GM10847 (cell line): ENCODE data around the gene WRAP73.
A peak's percentile ranks its signal among the peaks of the same experiment; 100 is the strongest.

ENCODE experiments used
- POLR2A ChIP-seq: IDR thresholded peaks from 2 replicates; pipeline ENCODE4 v1.6.1; 2011; ENCODE audit not compliant: insufficient read length; ENCODE audit errors: extremely low read depth

WRAP73 gene, protein sequence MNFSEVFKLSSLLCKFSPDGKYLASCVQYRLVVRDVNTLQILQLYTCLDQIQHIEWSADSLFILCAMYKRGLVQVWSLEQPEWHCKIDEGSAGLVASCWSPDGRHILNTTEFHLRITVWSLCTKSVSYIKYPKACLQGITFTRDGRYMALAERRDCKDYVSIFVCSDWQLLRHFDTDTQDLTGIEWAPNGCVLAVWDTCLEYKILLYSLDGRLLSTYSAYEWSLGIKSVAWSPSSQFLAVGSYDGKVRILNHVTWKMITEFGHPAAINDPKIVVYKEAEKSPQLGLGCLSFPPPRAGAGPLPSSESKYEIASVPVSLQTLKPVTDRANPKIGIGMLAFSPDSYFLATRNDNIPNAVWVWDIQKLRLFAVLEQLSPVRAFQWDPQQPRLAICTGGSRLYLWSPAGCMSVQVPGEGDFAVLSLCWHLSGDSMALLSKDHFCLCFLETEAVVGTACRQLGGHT

DNA sequence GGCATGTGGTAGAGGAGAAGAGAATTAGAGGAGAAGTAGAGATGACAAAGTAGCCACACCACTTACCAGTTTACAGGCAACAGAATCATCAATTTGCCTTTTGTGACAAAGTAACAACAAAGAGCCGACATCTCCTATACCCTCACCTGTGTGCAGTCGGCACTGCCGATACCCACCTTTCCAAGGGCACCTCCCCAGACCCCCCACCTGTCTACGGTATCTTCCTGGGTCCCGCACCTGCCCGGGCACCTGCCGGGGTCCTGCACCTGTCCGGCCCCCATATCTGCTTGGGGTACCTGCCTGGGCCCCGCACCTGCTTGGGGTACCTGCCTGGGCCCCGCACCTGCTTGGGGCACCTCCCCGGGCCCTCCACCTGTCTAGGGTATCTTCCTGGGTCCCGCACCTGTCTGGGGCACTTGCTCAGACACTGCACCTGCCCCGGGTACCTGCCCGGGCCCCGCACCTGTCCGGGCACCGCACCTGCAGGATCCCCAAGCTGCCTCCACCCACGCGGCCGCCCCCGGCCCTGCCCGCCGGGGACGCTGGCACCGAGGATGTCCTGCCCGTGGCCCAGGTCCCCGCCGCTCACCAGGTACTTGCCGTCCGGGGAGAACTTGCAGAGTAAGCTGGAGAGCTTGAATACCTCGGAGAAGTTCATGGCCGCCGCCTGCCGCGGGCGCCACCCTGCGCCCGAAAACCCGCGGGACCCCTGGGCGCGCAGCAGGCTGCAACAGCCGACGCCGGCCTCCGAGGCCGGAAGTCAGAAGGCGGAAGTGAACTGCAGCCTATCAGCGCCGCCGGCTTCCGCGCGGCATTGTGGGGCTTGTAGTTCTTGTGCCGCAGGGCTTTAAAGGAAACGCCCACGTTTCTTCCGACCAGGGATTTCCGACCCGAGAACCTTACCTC lies at the start of gene WRAP73:
Gene WRAP73 (minus strand): TSS at position 762 of the 906 bp plus-strand sequence. CDS start 104 bp downstream, at position 658.
- TF ChIP-seq POLR2A: peak; percentile 60

DNA sequence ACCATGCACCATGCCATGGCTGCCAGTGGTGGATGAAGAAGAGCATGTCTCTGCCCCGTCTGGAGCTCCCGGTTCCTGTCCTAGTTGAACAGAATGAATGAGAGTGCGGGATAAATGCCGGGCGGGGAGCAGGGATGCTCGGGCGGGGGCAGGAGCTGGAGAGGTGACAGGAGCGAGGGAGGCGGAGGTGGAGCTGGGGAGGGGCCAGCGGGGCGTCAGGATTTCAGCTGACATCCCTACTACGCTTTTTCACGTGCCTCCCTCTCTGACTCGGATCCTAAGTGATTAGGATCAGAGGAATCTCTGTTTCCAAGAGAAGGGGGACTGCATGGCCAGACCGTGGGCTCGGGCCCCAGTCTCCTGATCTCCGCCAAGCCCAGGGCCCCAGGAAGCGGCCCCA lies 49.7 kb upstream of the WRAP73 start:
- no peak for TF ChIP-seq POLR2A

DNA sequence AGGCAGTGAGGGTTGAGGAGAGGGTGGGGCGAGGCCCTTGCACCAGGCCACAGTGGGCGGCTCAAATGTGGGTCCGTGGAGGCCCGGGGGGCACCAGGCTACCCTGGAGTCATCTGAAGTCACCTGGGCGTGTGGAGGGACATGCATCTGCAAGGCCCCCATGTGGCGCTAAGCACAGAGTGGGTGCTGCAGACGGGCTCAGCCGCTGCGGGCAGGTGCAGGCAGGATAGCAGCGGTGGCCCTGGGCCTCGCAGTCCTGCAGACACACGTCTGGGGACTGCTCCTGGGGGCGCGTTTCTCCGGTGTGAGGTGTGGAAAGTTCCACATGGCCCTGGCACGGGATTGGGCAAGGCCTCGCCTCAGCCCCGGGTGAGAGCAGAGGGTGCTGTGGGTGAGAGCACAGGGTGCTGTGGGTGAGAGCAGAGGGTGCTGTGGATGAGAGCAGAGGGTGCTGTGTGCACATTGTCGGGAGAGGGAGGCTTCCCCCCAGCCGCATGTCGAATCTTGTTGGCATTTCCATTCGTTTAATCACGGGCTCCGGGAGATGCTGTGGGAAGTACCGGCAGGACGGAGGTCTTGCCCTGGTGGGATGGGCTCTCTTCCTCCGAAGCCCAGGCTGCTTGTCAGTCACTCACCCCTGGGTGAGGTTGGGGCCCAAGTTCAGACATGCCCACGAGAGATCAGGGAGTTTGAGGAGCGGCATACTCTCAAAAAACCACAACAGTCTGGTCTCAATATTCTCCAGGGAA lies 48.9 kb upstream of the WRAP73 start:
- TF ChIP-seq POLR2A: no peak

DNA sequence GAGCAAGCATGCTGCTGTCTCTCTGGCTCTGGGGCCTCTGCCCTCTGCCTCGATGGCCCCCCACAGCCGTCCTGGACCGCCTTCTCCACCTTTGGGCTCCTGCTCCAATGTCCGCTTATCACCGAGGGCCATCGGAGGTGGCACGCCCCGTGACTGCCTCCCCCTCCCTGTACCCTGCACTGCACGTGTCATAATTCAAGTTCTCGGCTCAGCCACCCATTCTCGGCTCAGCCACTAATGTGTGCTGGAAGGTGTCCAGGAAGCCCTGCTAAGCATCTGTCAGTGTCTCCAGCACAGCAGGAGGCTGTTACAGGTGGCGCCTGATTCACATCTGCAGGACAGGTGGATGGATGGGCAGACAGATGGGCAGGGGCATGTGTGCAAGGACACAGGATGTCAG lies 47.9 kb upstream of the WRAP73 start:
- TF ChIP-seq POLR2A: no peak

DNA sequence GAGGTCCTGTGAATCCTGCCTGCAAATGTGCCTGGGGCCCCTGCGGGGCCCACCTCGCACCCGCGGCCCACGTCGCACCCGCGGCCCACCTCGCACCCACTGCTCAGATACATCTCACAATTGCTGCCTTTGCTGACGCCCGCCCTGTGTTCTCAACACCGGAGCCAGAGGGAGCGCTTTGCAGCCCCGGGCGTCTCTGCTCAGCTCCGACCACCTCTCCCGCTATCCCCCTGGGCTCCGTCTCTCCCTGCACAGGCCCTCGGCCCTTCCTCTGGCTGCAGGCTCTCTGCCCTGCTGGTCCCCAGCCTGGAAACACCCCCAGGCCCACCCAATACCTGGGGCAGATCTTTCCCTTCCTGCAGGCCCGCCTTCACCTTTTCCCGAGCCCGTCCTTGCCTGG lies 47.2 kb upstream of the WRAP73 start:
- no peak for TF ChIP-seq POLR2A

DNA sequence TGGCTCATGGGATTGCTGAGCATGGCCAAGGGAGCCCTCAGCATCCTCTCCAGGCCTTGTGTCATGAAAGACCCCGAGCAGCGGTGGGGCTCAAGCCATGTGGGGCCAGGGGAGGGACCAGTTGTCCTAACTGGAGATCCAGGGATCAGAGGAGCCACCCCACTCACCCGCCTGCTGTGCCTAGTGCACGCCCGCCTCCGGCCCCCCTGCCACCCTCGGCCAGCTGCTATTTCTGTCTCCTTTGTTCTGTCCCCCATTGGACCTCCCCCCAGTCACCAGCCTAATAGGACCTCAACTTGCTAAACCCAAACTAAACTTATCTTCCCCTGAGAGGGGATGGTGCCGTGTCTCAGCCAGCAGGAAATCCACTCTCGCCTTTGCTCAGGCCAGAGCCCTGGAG lies 46.8 kb upstream of the WRAP73 start:
- TF ChIP-seq POLR2A: no peak

DNA sequence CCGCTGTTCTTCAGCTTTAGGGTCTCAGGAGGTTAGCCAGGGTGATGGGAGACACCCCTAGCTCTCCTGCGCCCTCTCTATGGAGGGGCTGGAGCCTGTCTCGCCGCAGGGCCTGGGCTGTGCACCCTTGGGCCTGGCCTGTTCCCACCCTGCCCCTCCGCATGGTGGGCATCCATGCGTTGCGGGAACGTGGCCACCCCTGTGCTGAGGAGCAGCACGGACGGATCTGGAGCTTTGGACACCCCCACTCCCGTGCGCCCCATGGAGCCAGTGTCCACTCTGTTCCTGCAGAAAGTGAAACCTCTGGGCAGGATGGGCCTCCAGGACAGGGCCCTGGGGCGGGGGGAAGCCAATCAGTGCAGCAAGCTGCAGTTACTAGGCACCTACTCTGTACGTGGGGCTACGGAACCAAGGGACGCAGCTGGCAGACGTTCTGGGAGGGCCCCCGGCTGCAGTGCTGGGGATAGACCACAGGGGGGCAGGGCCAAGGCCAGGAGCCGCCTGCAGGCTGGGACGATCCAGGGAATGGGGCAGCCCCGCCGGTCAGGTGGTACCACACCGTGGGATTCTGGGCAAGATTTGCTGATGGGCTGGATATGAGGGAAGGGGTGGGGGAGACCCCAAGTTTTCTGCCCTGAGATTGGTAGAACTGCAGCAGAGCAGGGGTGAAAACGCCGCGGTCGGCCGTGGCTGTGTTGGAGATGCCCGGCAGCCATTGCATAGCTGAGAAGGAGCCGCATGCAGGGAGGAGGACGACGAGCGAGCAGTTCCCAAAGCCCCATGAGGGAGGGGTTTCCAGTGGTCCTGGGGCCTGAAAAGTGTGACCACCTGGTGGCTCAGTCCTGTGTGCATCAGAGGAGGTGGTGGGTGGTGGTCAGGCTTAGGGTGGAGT lies 45.7 kb upstream of the WRAP73 start:
- TF ChIP-seq POLR2A: no peak

DNA sequence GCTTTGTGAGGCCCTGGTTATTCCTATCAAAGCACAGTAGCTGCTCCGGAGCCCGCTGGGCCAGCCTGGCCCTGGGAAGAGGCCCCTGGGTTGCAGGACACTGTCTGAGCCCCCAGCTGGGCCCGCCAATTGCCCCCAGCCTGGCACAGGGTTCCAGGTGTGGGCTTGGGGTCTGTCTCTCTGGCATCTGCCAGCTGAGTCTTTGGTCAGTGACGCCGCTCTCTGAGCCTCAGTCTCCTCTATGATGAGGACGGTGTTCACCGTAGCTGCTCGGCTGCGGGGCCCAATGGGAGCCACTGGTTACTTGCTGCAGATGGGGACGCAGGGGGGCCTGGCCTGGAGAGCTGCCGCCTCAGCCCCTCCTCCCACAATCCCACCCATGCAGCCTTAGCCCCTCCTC lies 43.4 kb upstream of the WRAP73 start:
- no peak for TF ChIP-seq POLR2A

DNA sequence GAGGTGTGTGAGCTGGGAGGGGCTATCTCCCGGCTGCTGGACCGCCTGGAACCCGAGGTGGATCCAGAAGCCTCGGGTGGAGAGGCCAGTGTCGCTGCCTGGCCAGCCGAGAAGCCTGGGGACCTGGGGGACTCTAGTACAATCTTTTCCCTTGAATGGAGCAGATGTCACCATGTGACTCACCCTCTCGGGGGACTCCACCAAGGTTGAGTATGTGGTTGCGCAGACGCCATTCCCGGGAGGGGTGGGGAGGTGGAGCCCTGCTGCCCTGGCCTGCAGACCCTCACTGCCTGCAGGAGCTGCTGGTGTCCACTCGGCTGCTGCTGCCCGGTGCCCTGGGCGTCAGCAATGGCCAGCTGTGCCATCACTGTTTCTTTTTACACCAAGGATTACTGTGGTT lies 42.7 kb upstream of the WRAP73 start:
- no peak for TF ChIP-seq POLR2A

DNA sequence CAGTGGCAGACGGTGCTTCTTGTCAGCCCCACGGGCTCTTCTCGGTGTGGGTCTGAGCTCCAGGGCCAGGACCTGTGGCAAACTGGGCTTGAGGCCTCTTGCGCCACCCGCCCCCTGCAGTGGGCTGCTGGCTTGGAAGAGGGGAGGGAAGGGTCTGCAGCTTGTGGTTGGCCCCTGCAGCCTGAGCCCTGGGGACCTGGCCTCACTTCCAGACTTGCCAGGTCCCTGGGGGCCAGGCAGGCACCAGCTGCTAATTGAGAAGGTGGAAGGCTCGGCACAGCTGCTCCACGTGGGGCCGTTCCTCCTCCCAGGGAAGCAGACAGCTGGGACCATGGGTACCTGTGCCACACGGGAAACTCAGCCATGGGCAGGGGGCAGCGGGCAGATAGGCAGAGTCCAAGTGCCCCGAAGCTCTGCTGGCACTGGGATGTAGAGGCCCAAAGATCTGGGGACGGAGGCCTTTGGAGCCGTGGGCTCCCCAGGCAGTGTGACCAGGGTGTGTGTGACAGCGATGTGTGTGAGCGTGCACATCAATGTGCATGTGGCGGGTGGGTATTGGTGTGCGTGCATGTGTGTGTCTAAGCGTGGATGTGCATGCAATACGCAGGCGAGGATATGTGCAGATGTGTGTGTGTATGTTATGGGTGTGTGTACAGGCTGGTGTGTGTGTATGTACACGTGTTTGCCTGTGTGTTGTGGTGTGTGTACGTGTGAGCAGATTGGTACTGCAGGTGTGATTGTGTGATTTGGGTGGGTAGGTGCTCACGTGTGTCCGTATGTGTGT lies 41.7 kb upstream of the WRAP73 start:
- TF ChIP-seq POLR2A: no peak

DNA sequence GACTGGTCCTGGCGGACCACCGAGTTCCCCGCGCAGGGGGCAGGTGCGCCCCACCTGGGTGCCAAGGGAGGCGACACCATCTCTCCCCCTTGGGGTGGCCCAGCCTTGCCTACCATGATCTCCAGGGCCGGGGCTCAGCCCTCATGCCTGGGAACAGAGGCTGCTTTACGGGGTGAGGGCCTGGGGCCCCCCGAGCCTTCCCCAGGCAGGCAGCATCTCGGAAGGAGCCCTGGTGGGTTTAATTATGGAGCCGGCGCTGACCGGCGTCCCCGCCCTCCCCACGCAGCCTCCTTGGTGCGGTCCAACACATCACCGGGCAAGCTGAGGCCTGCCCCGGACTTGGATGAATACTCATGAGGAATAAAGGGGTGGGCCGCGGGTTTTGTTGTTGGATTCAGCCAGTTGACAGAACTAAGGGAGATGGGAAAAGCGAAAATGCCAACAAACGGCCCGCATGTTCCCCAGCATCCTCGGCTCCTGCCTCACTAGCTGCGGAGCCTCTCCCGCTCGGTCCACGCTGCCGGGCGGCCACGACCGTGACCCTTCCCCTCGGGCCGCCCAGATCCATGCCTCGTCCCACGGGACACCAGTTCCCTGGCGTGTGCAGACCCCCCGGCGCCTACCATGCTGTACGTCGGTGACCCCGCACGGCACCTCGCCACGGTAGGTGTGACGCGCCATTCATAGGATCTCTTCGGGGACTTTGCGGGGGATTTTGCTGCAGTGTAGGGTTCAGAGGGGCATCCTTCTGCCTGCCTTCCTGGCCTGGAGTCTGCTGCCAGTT lies 40.6 kb upstream of the WRAP73 start:
- no peak for TF ChIP-seq POLR2A

DNA sequence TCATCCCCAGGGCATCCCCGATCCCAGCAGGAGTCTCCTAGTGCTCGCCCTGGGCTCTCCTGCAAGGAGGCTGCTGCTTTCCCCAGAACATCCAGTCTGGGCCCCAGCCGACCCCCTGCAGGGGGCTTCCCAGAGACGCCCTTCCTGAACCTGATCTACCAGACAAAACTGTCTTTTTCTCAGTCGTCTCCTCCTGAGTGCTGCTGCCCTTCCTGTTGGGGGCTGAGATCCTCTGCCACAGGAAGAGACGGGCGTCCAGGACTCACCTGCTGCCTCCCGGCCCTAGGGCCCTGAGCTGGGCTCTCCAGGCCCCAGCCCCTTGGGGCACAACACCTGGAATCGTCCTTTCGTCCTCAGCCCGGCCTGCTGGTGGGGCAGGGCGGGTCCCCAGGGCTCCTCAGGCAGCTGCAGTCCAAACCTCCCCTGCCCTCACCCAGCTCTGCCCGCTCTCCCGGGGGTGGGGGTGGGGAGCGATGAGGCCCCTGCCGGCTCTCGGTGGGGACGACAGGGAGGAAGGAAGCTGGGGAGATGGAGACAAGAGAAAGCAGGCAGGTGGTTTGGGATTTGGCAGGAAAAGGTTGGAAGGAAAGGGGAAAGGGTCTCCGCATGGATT lies 39.3 kb upstream of the WRAP73 start:
- TF ChIP-seq POLR2A: no peak

DNA sequence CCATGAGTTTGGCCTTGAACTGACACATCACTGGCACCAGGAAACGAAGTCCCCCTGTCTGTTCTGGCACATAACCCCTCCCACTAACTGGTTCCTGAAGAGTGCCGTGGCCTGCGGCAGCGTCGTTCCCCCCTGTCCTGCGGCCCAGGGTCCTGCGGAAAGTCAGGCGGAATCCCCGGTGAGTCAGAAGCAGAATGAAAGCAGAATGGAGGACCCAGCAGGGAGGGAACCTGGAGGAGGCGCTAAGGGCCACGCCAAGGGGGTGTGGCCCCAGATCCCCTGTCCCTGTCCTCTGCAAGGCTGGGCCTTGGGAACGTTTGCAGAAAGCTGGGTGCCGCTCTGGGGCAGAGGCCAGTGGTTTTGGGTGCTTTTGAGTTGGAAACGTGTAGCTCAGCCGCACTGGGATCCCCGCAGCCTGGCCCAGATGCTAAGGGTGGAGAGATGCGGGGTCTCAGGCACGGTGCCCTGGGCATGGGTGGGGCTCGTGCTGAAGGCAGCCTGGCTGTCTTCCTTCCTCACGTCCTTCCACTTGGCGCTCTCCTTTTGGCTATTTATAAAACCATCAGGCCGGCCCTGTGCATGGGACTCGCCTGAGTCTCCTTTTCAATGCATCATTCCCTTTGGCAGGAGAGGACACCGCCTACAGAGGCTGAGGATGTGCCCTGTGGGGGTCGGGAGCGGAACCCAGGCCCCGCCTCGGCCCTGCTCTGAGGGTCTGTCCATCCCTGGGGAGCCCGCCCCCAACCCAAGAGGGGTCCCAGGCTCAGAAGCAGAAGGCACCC lies 38.6 kb upstream of the WRAP73 start:
- no peak for TF ChIP-seq POLR2A
